DND-41 (cell line): Measurements from ENCODE around the gene SLC9B1.
"Not testable (repeated sequence)": the region's sequence is repeated elsewhere in the genome, so short reads cannot be mapped to it uniquely, and the experiment has no call there.

Source experiments
- CTCF ChIP-seq: IDR thresholded peaks from 2 replicates; pipeline ENCODE4 v1.5.1; 2012; ENCODE audit warnings: borderline replicate concordance, low read length, moderate library complexity, mild to moderate bottlenecking; ENCODE audit not compliant: poor library complexity, severe bottlenecking; ENCODE audit errors: extremely low read depth
- EZH2 ChIP-seq: IDR thresholded peaks from 3 replicates; pipeline ENCODE4 v1.6.1; 2012; ENCODE audit warnings: borderline replicate concordance, low read depth, mild to moderate bottlenecking, moderate library complexity, low read length, inconsistent platforms; ENCODE audit not compliant: severe bottlenecking

- not testable (repeated sequence) for TF ChIP-seq CTCF, EZH2
Observed at GRCh38 chr4:102865327-102865726, 154.2 kb downstream of the SLC9B1 start.
